ENCODE measurements around the gene LMNTD1. TPM values are rescaled to one million over a fixed set of nuclear protein-coding genes. Genes with fewer than 3 reads are reported as not detected.

LMNTD1 gene
- total RNA-seq, 1 donor from 2014 or later, result not detected

DNA sequence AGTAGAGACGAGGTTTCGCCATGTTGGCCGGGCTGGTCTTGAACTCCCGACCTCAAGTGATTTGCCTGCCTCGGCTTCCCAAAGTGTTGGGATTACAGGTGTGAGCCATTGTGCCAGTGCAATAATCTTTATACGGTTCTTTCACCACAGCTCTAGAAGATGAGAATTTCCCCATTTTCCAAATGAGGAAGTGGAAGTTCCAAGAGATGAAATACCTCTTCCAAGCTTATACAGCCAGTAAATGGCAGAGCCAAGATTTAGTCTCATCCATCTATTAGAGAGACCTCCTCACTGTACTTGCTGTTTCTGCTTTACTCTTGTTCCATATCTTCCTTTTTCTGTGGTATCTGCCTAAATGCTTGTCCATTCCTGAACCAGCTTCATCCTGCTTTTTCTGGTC, 3.1 kb upstream of the LMNTD1 start:
- no peak for DNase-seq (ENCODE audit: low spot score)

DNA sequence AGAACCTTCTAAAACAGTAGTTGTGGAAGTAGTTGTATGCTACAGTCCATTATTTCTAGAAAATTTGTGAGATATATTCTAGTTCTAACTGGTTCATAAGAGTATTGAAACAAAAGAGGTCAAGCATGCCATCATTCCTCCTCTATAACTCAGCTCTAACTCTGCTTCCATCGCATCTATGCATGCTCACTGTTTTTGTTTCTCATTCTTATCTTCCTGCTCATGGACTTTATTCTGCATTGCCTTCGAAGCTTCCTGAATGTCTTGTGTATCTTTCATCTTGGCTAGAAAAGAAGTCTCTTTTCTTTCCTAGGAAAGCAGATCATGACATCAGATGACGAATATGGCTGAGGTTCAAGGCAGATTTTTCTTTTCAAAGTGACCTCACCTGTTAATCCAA, 402 bp downstream of the LMNTD1 start:
- no peak for DNase-seq (ENCODE audit: low spot score)

GRCh38 chr12:25550186-25550585, 2.9 kb downstream of the LMNTD1 start:
- no peak for DNase-seq (ENCODE audit: low spot score)

DNA sequence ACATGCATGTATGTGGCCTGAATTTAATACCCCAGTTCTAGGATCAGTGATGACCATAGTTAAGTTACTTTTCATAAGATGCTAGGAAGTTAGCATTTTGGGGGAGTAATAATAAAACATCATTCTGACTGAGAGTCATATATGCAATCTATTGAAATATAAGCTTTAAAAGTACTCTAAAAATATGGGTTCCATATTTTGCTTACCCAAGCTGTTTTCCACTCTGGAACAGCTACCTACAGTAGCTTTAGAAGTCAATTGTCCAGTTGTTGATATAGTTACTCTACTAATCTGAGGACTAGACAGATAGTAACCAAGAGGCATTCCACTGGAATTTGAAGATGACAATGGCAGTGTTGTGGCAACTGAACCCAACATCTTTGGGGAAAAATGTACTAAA, 4.0 kb downstream of the LMNTD1 start:
- no peak for DNase-seq (ENCODE audit: low spot score)

GRCh38 chr12:25546318-25546717, 6.8 kb downstream of the LMNTD1 start:
- no peak for DNase-seq (ENCODE audit: low spot score)

DNA sequence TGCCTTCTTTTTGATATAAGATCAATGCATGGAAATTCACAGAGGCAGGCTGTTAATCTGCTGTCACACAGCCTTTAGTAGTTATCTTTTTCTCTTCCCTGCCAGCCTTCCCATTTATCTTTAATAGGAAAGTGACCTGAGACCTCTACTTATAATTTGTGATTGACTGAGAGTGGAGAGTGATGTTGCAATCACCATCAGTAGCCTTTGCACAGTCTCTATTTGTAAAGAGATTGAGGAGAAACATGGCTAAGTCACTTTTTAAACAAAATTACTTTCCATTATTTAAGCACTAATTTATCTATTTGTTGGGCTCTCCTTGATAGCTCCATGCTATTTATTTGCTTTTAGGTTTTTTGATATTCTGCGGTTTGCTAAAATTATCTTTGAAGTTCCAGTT, 19.9 kb downstream of the LMNTD1 start:
- DNase-seq (ENCODE audit: low spot score), result no peak

DNA sequence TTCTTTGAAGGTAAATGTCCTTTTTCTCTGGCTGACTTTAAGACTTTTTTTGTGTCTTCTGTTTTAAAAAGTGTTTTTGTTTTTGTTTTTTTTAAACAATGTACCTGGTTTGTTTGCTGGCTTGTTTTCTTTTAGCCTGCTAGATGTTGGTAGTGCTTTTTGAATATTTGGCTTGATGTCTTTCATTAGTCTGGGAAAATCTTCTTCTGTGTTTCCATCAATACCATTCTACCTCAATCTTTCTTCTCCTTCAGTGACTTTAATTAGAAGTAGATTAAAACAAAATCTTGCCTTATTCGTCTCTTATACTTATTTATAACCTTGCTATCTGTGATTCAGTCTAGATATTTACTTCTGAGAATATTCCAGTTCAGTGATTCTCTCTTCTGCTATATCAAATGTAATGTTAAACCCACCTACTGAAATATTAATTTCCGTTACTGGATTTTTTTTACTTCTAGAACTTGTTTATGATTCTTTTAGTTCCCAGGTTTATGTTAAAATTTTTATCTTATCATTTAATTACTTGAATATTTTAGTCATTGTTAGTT, 21.5 kb downstream of the LMNTD1 start:
- DNase-seq (ENCODE audit: low spot score), result no peak

DNA sequence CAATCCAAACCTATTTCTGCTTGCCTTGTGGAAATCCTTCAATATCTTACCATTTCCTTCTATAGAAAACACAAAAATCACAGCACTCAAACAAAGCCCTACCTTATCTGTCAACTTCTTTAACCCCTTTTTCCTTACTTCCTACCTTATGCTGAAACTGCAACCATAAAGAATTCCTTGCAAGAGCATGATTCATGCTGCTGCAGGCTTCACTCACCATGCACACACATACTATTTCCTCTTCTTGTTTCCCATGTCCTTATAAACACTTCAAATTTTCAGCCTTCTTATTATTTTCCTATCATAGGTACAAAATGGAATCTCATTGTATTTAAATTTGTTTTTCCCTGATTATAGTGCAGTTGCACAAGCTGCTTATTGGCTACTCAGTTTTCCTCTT, 23.3 kb downstream of the LMNTD1 start:
- DNase-seq (ENCODE audit: low spot score), result no peak

DNA sequence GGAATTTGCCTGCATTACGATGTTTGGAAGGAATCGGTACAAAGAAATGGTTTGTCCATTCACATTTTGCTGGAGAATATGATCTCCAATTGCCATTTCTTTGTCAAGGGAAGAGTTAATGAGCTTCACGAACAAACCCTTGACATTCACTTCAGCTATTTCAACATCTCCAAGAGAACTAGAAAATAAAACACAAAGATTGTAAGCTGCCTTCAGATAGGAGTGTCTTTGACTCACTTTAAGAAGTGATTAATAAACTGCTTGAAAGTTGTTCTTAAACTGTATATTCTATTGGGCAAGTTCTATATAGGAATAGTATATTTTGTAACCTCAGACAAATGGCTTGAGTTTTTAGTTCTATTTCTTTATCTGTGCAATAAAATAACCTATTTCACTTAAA, 26.3 kb downstream of the LMNTD1 start:
- DNase-seq (ENCODE audit: low spot score), result no peak

GRCh38 chr12:25524366-25524765, 28.7 kb downstream of the LMNTD1 start:
- DNase-seq (ENCODE audit: low spot score), result no peak

GRCh38 chr12:25521625-25522256, 31.3 kb downstream of the LMNTD1 start:
- DNase-seq (ENCODE audit: low spot score), result no peak

DNA sequence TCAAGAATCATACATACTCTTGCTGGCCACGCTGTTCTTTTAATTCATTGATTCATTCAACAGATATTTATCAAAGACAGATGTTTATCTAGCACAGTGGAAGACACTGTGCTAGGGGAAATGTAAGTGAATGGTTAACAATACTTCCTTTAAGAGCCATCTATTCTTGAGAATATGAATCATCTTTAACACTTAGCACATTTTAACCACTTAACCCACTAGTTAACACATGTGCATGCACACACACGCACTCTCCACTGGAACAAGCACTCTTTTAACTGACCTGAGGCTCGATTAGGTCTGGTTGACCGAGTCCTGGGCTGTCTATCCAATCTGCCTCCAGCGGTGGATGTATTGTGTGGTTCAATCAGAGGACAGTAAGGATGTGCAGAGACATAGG, 34.6 kb downstream of the LMNTD1 start:
- no peak for DNase-seq (ENCODE audit: low spot score)

- DNase-seq (ENCODE audit: low spot score), result no peak
Observed at GRCh38 chr12:25504744-25505143, 48.3 kb downstream of the LMNTD1 start.

- DNase-seq (ENCODE audit: low spot score), result no peak
Observed at GRCh38 chr12:25503666-25504065, 49.4 kb downstream of the LMNTD1 start.

DNA sequence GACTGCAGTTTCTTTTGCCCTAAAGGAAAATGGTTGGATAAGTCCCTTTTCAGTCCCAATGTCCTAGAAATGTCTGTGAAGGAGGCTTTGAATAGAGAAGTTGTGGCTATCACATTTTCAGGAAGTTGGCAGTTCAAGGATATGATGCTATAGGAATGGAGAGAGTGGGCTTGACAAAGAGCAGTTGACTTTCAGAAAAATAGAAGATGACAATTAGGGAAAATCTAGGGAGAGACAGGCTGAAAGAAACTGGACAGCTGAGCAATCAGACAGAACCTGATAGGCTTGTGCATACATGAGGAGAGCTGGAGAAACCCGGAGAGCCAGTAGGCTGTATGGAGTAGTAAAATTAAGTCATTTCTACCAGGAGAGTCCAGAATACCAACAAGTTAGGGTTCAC, 50.5 kb downstream of the LMNTD1 start:
- DNase-seq (ENCODE audit: low spot score), result no peak

DNA sequence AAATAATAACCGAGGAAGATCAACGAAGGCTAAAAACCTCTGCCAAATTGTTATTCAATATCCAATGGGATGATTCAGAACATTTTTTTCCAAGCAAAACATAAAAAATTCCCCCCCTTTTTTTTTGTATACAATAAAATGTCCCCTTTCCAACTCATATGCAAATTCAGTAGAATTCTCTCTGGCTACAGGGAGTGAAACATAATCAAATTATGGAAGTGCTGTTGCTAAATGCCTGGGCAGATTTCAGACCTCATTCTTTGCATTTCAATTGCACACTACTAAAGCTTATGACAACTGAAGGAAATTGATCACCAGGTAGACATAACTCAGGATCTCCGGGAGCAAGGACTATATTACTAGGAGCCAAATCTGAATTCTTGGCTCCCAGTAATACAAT, 51.0 kb downstream of the LMNTD1 start:
- DNase-seq (ENCODE audit: low spot score), result no peak

DNA sequence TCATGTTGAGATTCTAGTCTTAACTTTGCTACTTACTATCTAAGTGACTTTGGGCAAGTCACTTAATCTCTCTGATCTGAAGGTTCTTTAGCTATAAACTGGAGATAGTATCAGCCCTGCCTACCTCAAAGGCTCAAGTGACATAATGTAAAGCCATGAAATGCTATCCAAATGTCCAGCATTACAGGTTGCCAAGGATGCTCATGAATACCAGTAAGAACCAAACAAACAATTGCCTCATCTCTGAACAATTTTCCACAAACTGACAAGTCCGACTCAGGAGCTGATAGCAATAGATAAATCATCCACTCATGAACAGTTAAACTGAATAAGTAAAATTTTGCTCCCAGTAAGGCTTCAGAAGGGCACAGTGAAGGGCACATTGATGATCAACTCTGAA, 51.5 kb downstream of the LMNTD1 start:
- no peak for DNase-seq (ENCODE audit: low spot score)

DNA sequence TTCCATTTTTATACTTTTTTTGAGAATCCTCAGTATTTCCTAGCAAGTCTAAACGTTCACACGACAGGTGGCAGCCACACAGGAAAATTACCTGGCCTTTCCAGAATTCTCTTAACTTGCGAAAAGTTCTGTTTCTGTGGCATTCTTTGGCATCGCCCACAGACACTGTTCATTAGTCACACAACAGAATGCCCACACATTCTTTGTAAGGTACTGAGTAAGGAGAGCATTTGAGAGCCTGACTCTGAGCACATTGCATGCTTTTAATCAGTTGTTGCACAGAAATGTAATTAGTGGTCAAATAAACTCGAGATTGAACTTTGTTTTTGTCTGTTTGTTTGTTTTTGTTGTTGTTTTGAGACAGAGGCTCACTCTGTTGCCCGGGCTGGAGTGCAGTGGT, 52.4 kb downstream of the LMNTD1 start:
- DNase-seq (ENCODE audit: low spot score), result no peak

- DNase-seq (ENCODE audit: low spot score), result no peak
Observed at GRCh38 chr12:25497021-25497420, 56.1 kb downstream of the LMNTD1 start.

- no peak for DNase-seq (ENCODE audit: low spot score)
Observed at GRCh38 chr12:25496098-25496587, 56.9 kb downstream of the LMNTD1 start.

DNA sequence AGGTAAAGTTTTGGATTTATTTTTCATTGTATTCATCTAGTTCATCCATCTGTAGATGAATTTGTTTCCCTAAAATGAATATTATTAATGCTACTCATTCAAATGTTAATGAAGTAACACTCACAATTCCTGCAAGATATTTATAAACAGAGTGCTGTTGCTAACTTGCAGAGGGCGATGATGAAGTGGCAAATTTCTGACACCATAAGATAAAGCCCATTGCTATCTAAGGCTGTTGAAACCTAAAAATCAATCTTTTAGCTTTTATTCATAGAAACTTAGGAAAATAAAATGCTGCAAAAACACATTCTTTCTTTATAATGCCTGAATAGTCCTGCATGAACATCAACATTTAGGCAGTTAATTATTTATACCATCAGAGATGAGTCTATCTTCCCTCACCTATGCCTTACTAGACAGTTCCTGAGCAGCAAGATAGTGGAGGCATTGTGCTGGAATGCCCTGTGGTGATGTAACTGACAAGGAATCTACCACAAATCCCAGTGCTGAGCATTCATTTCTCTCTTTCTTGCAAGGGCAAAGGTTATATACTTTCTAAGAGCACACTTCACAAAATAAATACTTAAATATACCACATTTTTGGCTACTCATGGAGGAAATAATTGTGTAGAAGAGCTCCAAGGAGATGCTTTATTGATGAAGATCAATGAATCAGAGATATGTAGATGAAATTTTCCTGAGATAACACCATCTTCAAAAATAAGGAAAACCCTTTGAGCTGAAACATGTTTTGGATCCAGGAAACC, 57.6 kb downstream of the LMNTD1 start:
- DNase-seq (ENCODE audit: low spot score), result no peak

DNA sequence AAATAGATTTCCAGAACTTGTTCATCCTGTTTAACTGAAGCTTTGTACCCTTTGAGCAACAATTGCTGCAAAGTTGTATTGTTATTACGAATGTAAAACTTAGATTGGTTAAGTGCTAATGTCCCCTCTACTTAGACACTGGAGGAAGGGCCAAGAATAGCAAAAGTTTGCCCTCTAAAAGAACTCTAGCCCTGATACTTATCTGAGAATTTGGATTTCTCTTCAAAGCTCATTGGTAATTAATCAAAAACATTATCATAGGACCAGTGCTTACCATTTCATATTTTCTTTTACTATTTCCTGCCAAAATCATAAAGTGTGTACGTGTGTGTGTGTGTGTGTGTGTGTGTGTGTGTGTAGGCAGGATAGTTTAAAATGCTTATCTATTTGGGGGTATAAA, 58.2 kb downstream of the LMNTD1 start:
- no peak for DNase-seq (ENCODE audit: low spot score)

- no peak for DNase-seq (ENCODE audit: low spot score)
Observed at GRCh38 chr12:25493682-25494081, 59.4 kb downstream of the LMNTD1 start.
